ENCODE results near the gene WEE1.

The WEE1 gene

DNA sequence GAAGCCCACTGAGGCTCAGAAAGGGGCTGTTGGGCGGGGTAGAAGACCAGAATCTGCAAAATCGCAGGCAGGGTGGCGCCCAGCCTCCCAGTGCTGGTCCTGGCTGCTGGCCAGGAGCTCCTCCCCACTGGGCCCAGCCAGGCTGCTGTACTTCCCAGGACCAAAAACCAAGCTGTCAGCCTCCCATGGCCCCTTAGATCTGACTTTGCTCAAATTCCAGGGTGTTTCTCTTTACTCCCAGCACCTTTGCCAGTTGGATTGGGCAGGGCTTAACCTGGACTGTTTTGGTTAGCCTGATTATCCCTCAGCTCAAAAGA lies 44.2 kb upstream of the WEE1 start:
- Histone ChIP-seq H3K27me3 (ENCODE audit: insufficient read depth, poor library complexity, severe bottlenecking) (no peaks in the 10 kb centered on the region), H3K27ac (replicated peaks) (no peak overlapping the region), H3K4me3 (replicated peaks; ENCODE audit: insufficient read depth, low read length) (no peak overlapping the region)
- no peak for DNase-seq (ENCODE audit: low read depth in 1 of 2, low spot score in 1 of 2)
- TF ChIP-seq GABPA (IDR thresholded peaks at IDR 0.05; ENCODE audit: low read depth) (no peak), POLR2AphosphoS5 (IDR thresholded peaks at IDR 0.05; ENCODE audit: low read depth) (no peak), SPI1 (IDR thresholded peaks at IDR 0.05; ENCODE audit: borderline replicate concordance, low read depth) (no peak)
- TF ChIP-seq, protein P1, sequence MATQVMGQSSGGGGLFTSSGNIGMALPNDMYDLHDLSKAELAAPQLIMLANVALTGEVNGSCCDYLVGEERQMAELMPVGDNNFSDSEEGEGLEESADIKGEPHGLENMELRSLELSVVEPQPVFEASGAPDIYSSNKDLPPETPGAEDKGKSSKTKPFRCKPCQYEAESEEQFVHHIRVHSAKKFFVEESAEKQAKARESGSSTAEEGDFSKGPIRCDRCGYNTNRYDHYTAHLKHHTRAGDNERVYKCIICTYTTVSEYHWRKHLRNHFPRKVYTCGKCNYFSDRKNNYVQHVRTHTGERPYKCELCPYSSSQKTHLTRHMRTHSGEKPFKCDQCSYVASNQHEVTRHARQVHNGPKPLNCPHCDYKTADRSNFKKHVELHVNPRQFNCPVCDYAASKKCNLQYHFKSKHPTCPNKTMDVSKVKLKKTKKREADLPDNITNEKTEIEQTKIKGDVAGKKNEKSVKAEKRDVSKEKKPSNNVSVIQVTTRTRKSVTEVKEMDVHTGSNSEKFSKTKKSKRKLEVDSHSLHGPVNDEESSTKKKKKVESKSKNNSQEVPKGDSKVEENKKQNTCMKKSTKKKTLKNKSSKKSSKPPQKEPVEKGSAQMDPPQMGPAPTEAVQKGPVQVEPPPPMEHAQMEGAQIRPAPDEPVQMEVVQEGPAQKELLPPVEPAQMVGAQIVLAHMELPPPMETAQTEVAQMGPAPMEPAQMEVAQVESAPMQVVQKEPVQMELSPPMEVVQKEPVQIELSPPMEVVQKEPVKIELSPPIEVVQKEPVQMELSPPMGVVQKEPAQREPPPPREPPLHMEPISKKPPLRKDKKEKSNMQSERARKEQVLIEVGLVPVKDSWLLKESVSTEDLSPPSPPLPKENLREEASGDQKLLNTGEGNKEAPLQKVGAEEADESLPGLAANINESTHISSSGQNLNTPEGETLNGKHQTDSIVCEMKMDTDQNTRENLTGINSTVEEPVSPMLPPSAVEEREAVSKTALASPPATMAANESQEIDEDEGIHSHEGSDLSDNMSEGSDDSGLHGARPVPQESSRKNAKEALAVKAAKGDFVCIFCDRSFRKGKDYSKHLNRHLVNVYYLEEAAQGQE (IDR thresholded peaks at IDR 0.05; ENCODE audit: insufficient replicate concordance, low read depth) = no peak
- TF ChIP-seq, protein P2, sequence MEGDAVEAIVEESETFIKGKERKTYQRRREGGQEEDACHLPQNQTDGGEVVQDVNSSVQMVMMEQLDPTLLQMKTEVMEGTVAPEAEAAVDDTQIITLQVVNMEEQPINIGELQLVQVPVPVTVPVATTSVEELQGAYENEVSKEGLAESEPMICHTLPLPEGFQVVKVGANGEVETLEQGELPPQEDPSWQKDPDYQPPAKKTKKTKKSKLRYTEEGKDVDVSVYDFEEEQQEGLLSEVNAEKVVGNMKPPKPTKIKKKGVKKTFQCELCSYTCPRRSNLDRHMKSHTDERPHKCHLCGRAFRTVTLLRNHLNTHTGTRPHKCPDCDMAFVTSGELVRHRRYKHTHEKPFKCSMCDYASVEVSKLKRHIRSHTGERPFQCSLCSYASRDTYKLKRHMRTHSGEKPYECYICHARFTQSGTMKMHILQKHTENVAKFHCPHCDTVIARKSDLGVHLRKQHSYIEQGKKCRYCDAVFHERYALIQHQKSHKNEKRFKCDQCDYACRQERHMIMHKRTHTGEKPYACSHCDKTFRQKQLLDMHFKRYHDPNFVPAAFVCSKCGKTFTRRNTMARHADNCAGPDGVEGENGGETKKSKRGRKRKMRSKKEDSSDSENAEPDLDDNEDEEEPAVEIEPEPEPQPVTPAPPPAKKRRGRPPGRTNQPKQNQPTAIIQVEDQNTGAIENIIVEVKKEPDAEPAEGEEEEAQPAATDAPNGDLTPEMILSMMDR (IDR thresholded peaks at IDR 0.05; ENCODE audit: insufficient read depth, low read length) = no peak

DNA sequence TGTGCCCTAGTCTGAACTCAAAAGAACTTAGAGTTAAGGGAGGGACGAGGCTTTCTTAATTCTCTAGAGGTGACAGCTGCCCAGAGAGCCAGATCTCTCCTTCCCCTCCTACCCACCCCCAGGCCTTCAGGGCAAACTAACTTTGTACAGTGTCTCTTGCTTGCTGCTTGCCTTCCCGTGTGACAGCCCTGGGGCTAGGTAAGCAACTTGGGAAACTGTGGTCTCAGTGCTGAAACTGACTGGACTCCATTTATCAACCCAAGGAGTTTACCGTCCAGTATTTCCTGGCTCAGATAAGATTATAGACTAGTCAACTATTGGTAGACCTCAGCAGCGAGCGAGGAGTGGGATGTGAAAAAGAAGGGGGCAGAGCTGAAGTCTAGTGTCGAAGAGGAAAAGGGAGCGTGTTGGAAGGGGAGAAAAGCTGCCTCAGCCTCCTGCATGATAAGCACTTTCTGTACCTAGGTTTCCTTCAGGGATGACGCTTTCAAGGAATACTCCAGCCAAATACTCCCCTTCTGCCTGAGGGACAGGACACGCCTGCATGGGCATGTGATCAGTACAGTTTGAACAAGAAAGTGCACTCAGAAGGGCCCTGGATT lies 43.3 kb upstream of the WEE1 start:
- no peak for DNase-seq (ENCODE audit: low read depth in 1 of 2, low spot score in 1 of 2)
- Histone ChIP-seq H3K27me3 (ENCODE audit: insufficient read depth, poor library complexity, severe bottlenecking) (no peaks in the 10 kb centered on the region), H3K4me3 (replicated peaks; ENCODE audit: insufficient read depth, low read length) (no peak overlapping the region), H3K27ac (replicated peaks) (no peak overlapping the region)
- TF ChIP-seq, protein P2 (IDR thresholded peaks at IDR 0.05; ENCODE audit: insufficient read depth, low read length) = no peak
- TF ChIP-seq POLR2AphosphoS5 (IDR thresholded peaks at IDR 0.05; ENCODE audit: low read depth) = no peak
- no peak for TF ChIP-seq GABPA (IDR thresholded peaks at IDR 0.05; ENCODE audit: low read depth)
- TF ChIP-seq, protein P1 (IDR thresholded peaks at IDR 0.05; ENCODE audit: insufficient replicate concordance, low read depth) = no peak
- TF ChIP-seq SPI1 (IDR thresholded peaks at IDR 0.05; ENCODE audit: borderline replicate concordance, low read depth) = no peak

DNA sequence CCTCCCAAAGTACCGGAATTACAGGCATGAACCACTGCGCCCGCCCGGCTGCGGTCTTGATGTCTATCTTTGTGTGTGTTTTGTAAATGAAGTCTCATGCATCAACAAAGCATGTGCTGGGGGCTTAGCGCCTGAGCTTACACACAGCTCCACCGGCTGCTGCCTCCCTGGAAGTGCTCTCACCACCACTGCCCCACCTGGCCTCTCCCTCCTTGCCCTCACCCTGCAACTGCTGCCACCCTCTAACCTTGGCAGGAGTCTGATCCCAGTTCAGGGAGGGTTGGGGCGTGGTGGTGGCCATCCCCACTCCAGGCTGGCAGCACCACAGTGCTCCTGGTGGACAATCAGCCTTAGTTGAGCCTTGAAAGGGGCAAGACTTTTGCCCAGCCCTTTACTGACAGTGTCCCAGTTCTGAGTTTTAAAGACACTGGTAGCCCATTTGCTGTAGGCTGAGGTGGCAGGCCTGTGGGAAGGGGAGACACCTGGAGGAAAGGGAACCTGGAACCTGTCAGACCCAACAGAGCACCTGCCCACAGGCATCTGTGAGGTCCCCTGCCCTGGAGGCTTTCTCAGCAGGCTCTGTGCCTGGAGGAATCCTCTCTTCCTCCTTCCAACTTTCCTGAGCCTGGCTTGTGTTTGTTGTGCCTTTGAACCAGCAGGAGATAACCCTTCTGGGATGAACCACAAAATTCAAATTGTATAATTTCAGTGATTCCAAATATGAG lies 42.4 kb upstream of the WEE1 start:
- TF ChIP-seq SPI1 (IDR thresholded peaks at IDR 0.05; ENCODE audit: borderline replicate concordance, low read depth) = no peak
- TF ChIP-seq, protein P1 (IDR thresholded peaks at IDR 0.05; ENCODE audit: insufficient replicate concordance, low read depth) = no peak
- TF ChIP-seq, protein P2 (IDR thresholded peaks at IDR 0.05; ENCODE audit: insufficient read depth, low read length) = no peak
- no peak for TF ChIP-seq GABPA (IDR thresholded peaks at IDR 0.05; ENCODE audit: low read depth)
- TF ChIP-seq POLR2AphosphoS5 (IDR thresholded peaks at IDR 0.05; ENCODE audit: low read depth) = no peak
- Histone ChIP-seq H3K27me3 (ENCODE audit: insufficient read depth, poor library complexity, severe bottlenecking) (no peaks in the 10 kb centered on the region), H3K4me3 (replicated peaks; ENCODE audit: insufficient read depth, low read length) (no peak overlapping the region), H3K27ac (replicated peaks) (no peak overlapping the region)
- no peak for DNase-seq (ENCODE audit: low read depth in 1 of 2, low spot score in 1 of 2)
